NCI-H446 treated with DMSO at 0.1 percent for 48 hours (cell line): Measurements from ENCODE around the gene TAF10.
A peak's percentile ranks its signal among the peaks of the same experiment; 100 is the strongest.

Experiments
- DNase-seq: peaks from one replicate; lab custom pipeline; 2025; lab: John Stamatoyannopoulos, UW

The TAF10 gene

GRCh38 chr11:6583584-6583983 is 28.4 kb downstream of the TAF10 start:
- DNase-seq, result no peak

- no peak for DNase-seq
These were observed 32.3 kb downstream of the TAF10 start for GRCh38 chr11:6579681-6580080.

- DNase-seq, result no peak
These were observed 33.9 kb downstream of the TAF10 start for GRCh38 chr11:6578134-6578533.

- DNase-seq, result peak; percentile 84
These were observed 35.3 kb downstream of the TAF10 start for GRCh38 chr11:6576471-6577373.

GRCh38 chr11:6574816-6575715 is 37.0 kb downstream of the TAF10 start:
- DNase-seq, result no peak

GRCh38 chr11:6572215-6572614 is 39.8 kb downstream of the TAF10 start:
- no peak for DNase-seq

GRCh38 chr11:6571434-6572008 is 40.5 kb downstream of the TAF10 start:
- no peak for DNase-seq

GRCh38 chr11:6570691-6571427 is 41.2 kb downstream of the TAF10 start:
- DNase-seq, result no peak

- no peak for DNase-seq
These were observed 42.3 kb downstream of the TAF10 start for GRCh38 chr11:6569706-6570105.

- DNase-seq, result peak; percentile 75
These were observed 43.7 kb downstream of the TAF10 start for GRCh38 chr11:6568191-6568918.

GRCh38 chr11:6567371-6567745 is 44.7 kb downstream of the TAF10 start:
- no peak for DNase-seq

GRCh38 chr11:6566704-6567370 is 45.2 kb downstream of the TAF10 start:
- DNase-seq, result no peak

- DNase-seq, result no peak
These were observed 45.9 kb downstream of the TAF10 start for GRCh38 chr11:6565988-6566703.

- DNase-seq, result no peak
These were observed 46.7 kb downstream of the TAF10 start for GRCh38 chr11:6565325-6565724.

- no peak for DNase-seq
These were observed 48.3 kb downstream of the TAF10 start for GRCh38 chr11:6563667-6564066.

GRCh38 chr11:6563121-6563619 is 48.8 kb downstream of the TAF10 start:
- no peak for DNase-seq

GRCh38 chr11:6561288-6561687 is 50.7 kb downstream of the TAF10 start:
- no peak for DNase-seq
